Testis (tissue), 2 donors: ENCODE measurements around the gene NUDT8.

Source experiments
- POLR2A ChIP-seq: fragments of 450-650 bp; IDR thresholded peaks from one replicate; pipeline ENCODE4 v1.6.1; 2017; ENCODE audit warnings: antibody characterized with exemption, mild to moderate bottlenecking, moderate library complexity
- TF ChIP-seq, protein P1 (sequence below), 3 experiments: fragments of 450-650 bp in 2 of 3; fragments of 200-600 bp in 1 of 3; sonication (generic) in 1 of 3; IDR thresholded peaks; one replicate each; pipeline ENCODE4 v1.5.1; 2016 to 2019; ENCODE audit warnings: antibody characterized with exemption in 3 of 3, mild to moderate bottlenecking in 2 of 3, moderate library complexity in 1 of 3

DNA sequence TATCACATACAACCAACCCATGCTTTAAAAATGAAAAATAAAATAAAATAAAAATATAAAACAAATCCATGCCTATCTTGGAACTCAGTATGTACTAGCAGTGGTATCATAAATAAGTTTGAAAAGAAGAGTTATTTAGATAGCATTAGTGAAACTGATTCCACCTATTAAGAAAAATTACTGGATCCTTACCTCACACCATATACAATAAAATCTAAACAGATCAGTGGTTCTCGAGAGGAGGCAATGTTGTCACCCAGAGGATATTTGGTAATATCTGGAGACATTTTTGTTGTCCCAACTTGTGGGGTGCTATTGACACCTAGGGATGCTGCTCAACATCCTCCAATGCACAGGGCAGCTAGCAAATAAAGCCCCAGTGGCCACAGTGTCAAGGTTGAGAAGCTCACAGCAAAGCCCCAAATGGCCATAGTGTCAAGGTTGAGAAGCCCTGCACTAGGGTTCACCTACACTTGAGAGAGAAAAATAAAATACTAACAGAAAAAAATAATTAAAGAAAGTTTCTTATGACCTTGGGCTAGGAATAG, 32.9 kb downstream of the NUDT8 start:
- TF ChIP-seq, protein P1, sequence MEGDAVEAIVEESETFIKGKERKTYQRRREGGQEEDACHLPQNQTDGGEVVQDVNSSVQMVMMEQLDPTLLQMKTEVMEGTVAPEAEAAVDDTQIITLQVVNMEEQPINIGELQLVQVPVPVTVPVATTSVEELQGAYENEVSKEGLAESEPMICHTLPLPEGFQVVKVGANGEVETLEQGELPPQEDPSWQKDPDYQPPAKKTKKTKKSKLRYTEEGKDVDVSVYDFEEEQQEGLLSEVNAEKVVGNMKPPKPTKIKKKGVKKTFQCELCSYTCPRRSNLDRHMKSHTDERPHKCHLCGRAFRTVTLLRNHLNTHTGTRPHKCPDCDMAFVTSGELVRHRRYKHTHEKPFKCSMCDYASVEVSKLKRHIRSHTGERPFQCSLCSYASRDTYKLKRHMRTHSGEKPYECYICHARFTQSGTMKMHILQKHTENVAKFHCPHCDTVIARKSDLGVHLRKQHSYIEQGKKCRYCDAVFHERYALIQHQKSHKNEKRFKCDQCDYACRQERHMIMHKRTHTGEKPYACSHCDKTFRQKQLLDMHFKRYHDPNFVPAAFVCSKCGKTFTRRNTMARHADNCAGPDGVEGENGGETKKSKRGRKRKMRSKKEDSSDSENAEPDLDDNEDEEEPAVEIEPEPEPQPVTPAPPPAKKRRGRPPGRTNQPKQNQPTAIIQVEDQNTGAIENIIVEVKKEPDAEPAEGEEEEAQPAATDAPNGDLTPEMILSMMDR (IDR thresholded peaks at IDR 0.05), result no peak
- no peak for TF ChIP-seq POLR2A
